C4-2B (cell line): ENCODE measurements around the gene OR8G1.

Source experiments
- H3K27ac ChIP-seq: fragments of 450-650 bp; 2 replicates; pipeline ENCODE4 v1.5.1; 2017
- CTCF ChIP-seq: fragments of 450-650 bp; conservative IDR thresholded peaks from 2 replicates; pipeline ENCODE4 v1.5.1; 2017; ENCODE audit warnings: mild to moderate bottlenecking
- ZFX ChIP-seq: fragments of 450-650 bp; IDR thresholded peaks from 2 replicates; pipeline ENCODE4 v1.6.1; 2017

OR8G1 gene

GRCh38 chr11:124199702-124200101, 41.2 kb upstream of the OR8G1 start:
- H3K27ac ChIP-seq: no peak overlapping the region
- TF ChIP-seq ZFX: no peak
- TF ChIP-seq CTCF: no peak

GRCh38 chr11:124200671-124201070, 40.2 kb upstream of the OR8G1 start:
- H3K27ac ChIP-seq: no peak overlapping the region
- TF ChIP-seq CTCF: no peak
- no peak for TF ChIP-seq ZFX

GRCh38 chr11:124202951-124203350, 37.9 kb upstream of the OR8G1 start:
- H3K27ac ChIP-seq: no peak overlapping the region
- TF ChIP-seq CTCF (no peak), ZFX (no peak)

GRCh38 chr11:124204008-124204407, 36.9 kb upstream of the OR8G1 start:
- H3K27ac ChIP-seq: no peak overlapping the region
- TF ChIP-seq ZFX (no peak), CTCF (no peak)

GRCh38 chr11:124207102-124207792, 33.6 kb upstream of the OR8G1 start:
- TF ChIP-seq ZFX (no peak), CTCF (no peak)
- no peak overlapping the region for H3K27ac ChIP-seq

- H3K27ac ChIP-seq: no peak overlapping the region
- TF ChIP-seq CTCF (no peak), ZFX (no peak)
These were observed 31.0 kb upstream of the OR8G1 start for GRCh38 chr11:124209824-124210357.

- TF ChIP-seq ZFX (no peak), CTCF (no peak)
- no peak overlapping the region for H3K27ac ChIP-seq
These were observed 30.5 kb upstream of the OR8G1 start for GRCh38 chr11:124210421-124210820.
